Stimulated activated CD4-positive, alpha-beta T cell treated with anti-CD3 and anti-CD28 coated beads, TNF-alpha, amount 100 ng/mL, for 4 hours (primary cell): ENCODE measurements around the gene TMOD2.

Experiments used
- DNase-seq, 3 experiments: peaks; one replicate each; pipeline ENCODE4 v3.0.0-alpha.2; 2020; ENCODE audit warnings: low read depth in 3 of 3

The TMOD2 gene

DNA sequence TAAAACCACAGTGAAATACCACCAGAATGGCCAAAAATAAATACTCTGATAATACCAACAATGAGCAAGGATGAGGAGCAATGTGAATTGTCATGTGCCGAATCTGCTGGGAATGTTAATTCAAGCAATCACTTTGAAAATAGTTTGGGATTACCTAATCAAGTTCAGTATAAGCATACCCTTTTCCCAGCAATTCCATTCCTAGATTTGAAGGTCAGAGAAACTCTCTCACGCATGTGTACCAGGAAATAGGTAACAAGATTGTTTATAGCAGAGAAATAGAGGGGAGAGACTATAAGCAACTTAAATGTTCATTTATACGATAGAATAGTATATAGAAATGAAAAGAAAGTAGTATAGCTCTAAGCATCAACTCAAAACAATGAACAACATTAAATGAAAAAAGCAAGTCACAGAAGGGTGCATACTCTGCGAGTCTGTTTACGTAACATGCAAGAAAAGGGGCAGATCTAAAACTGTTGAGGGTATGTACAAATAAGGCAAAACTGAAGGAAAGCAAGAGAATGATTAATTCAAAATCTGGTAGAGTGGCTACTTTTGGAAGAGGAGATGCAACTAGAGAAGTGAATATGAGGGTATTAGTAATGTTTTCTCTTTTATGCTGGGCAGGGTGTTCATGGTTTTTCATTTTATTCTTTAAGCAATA is 105.5 kb downstream of the TMOD2 start:
- no peak for DNase-seq

DNA sequence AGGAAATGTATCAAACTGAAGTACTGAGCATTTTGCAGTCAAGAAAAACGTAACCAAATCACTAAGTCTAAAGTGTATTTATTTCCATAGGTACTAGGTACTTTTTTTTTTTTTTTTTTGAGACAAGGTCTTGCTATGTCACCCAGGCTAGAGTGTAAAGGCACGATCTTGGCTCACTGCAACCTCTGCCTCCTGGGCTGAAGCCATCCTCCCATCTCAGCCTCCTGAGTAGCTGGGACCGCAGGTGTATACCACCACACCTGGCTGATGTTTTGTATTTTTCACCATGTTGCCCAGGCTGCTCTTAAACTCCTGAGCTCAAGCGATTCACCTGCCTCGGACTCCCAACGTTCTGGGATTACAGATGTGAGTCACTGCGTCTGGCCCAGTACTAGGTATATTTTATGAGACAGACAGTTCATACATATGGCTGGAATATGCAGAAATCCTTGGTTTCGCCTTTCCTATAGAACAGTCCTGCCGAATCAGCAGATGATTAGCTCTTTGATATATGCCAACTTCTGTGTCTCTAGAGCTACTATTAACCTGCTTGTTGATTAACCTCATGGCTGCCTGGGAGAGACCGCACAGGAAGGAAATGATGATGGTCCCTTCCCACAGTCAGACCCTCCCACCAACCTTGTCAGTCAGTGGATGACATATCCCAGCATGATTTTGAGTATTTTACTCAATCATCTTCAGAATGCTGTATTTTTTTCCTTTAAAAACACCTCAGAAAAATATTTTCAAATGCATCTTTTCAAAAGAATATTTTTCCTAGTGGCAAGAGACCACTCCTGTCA is 110.4 kb downstream of the TMOD2 start:
- peak in 2 of 3 experiments; percentile 30 to 41 for DNase-seq

GRCh38 chr15:51863131-51863530 is 111.7 kb downstream of the TMOD2 start:
- no peak for DNase-seq

DNA sequence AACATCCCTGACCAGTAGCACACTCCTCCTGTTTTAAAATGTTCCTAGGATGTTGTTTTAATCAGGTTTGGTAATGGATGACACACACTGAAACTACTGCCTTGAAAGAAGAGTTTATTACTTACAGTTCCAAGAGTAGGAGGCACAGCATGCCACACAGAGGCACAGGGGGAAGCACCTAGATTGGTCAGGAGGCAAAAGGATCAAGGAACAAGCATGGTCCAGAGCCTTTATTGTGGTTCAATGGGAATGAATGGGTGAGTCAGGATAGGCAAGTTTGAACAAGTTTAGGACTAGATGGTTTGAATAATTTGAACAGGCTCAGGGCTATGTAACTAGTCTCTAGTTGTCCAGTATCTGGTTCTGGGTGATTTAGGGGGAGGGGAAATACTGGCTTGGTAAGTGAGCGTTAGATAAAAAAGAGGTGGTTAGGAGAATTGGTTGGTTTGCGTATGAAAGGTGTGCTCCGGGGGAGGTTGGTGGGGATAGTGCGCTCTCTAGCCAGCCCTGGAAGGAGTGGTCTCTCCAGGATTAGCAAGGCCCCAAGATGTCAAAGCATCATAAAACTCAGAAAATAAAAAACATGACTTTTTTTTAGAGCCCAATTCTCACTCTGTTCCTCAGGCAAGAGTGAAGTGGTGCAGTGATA is 113.1 kb downstream of the TMOD2 start:
- no peak for DNase-seq

GRCh38 chr15:51865317-51865716 is 113.9 kb downstream of the TMOD2 start:
- no peak for DNase-seq
